H1 (cell line): ENCODE data around the gene IFT25. TPM values are rescaled to one million over a fixed set of nuclear protein-coding genes. Genes with fewer than 3 reads are reported as not detected.

Experiments used
- CTCF ChIA-PET: fragments of 300-600 bp; sonication (Branson Sonifier 250); formaldehyde crosslinking; loops from one replicate; lab custom pipeline; 2021; ENCODE audit not compliant: partially characterized antibody; lab: Charles Lee
- POLR2A ChIA-PET: fragments of 300-600 bp; sonication (Branson Sonifier 250); formaldehyde crosslinking; loops from one replicate; lab custom pipeline; 2021; ENCODE audit warnings: inconsistent platforms; ENCODE audit not compliant: partially characterized antibody; lab: Charles Lee
- DNase-seq, 2 experiments: peaks; one replicate each; pipeline versions ENCODE4 v3.0.0 to v3.0.0-alpha.2; 2010 to 2022; ENCODE audit warnings: low spot score in 2 of 2, low read depth in 1 of 2, mixed read lengths in 1 of 2
- FAIRE-seq: peaks from 2 replicates; lab custom pipeline; 2011; peaks lifted over from hg19 to GRCh38; lab: Jason Lieb, UNC
- H2AFZ ChIP-seq: 2 replicates; pipeline ENCODE4 v1.8.1; 2012; ENCODE audit warnings: low read length, inconsistent platforms
- H2AK5ac ChIP-seq: 2 replicates; pipeline ENCODE4 v1.6.1; 2013; ENCODE audit warnings: low read depth, low read length
- H2BK120ac ChIP-seq: replicated peaks from 2 replicates; pipeline ENCODE3; 2013; ENCODE audit warnings: low read depth, low read length, inconsistent platforms
- H2BK12ac ChIP-seq: 2 replicates; pipeline ENCODE4 v1.6.1; 2013; ENCODE audit warnings: low read depth, low read length
- H2BK15ac ChIP-seq: 2 replicates; pipeline ENCODE4 v1.6.1; 2013; ENCODE audit warnings: low read length
- H2BK20ac ChIP-seq: 2 replicates; pipeline ENCODE4 v1.6.1; 2013; ENCODE audit warnings: low read length
- H2BK5ac ChIP-seq: 2 replicates; pipeline ENCODE4 v1.6.1; 2013; ENCODE audit warnings: low read depth, low read length
- H3K14ac ChIP-seq: 2 replicates; pipeline ENCODE4 v1.6.1; 2013; ENCODE audit warnings: inconsistent platforms; ENCODE audit not compliant: insufficient read length
- H3K18ac ChIP-seq: 2 replicates; pipeline ENCODE4 v1.6.1; 2013; ENCODE audit warnings: low read length; ENCODE audit errors: extremely low read depth
- H3K23ac ChIP-seq: 2 replicates; pipeline ENCODE4 v1.6.1; 2013; ENCODE audit warnings: inconsistent platforms; ENCODE audit not compliant: insufficient read length
- H3K23me2 ChIP-seq: 2 replicates; pipeline ENCODE4 v1.6.1; 2013; ENCODE audit warnings: low read depth, low read length
- H3K27ac ChIP-seq: 2 replicates; pipeline ENCODE4 v1.6.1; 2011; ENCODE audit warnings: low read depth, low read length, inconsistent platforms
- H3K27me3 ChIP-seq, 4 experiments: replicated peaks in 1 of 4; 1 replicate in 1 of 4; 2 replicates in 3 of 4; pipeline versions ENCODE4 v1.6.1 to v1.8.1; 2011 to 2013; ENCODE audit warnings: low read length in 3 of 4, mild to moderate bottlenecking in 3 of 4, inconsistent platforms in 2 of 4, mixed read lengths in 2 of 4, moderate library complexity in 1 of 4; ENCODE audit not compliant: control insufficient read depth in 3 of 4, insufficient read depth in 3 of 4; ENCODE audit errors: extremely low read depth in 1 of 4
- H3K36me3 ChIP-seq, 4 experiments: 2 replicates each; pipeline versions ENCODE4 v1.6.1 to v1.8.1; 2011 to 2013; ENCODE audit warnings: mild to moderate bottlenecking in 4 of 4, low read length in 3 of 4, moderate library complexity in 2 of 4, control low read depth in 1 of 4, inconsistent platforms in 1 of 4; ENCODE audit not compliant: insufficient read depth in 4 of 4, control insufficient read depth in 2 of 4
- H3K4ac ChIP-seq: replicated peaks from 2 replicates; pipeline ENCODE3; 2013; ENCODE audit warnings: low read length, low read depth, mixed read lengths, inconsistent platforms; ENCODE audit not compliant: insufficient read length
- H3K4me1 ChIP-seq, 4 experiments: replicated peaks in 1 of 4; 1 replicate in 1 of 4; 2 replicates in 3 of 4; pipeline versions ENCODE4 v1.6.1 to v1.8.1; 2011 to 2013; ENCODE audit warnings: low read length in 3 of 4, inconsistent platforms in 2 of 4, mixed read lengths in 1 of 4; ENCODE audit not compliant: insufficient read depth in 4 of 4, control insufficient read depth in 3 of 4
- H3K4me2 ChIP-seq, 2 experiments: 2 replicates each; pipeline versions ENCODE4 v1.6.1 to v1.8.1; 2011 to 2013; ENCODE audit warnings: low read depth in 2 of 2, low read length in 2 of 2, control low read depth in 1 of 2, inconsistent platforms in 1 of 2, mild to moderate bottlenecking in 1 of 2; ENCODE audit not compliant: insufficient read depth in 1 of 2
- H3K4me3 ChIP-seq, 4 experiments: fragments of 200-600, 300-600 bp in 1 of 4; sonication (generic), shearing (Covaris generic), sonication (Bioruptor Twin) in 1 of 4; 2 replicates each; pipeline versions ENCODE4 v1.5.1 to v1.8.1; 2011 to 2016; ENCODE audit warnings: low read length in 4 of 4, low read depth in 3 of 4, control low read depth in 2 of 4, inconsistent platforms in 2 of 4, mild to moderate bottlenecking in 2 of 4, mixed read lengths in 1 of 4, moderate library complexity in 1 of 4; ENCODE audit not compliant: insufficient read depth in 2 of 4; ENCODE audit errors: extremely low read depth in 1 of 4
- H3K56ac ChIP-seq: replicated peaks from 2 replicates; pipeline ENCODE3; 2013; ENCODE audit warnings: low read depth, mild to moderate bottlenecking, mixed read lengths, low read length, inconsistent platforms; ENCODE audit not compliant: insufficient read length
- H3K79me1 ChIP-seq: 2 replicates; pipeline ENCODE4 v1.6.1; 2013; ENCODE audit warnings: low read depth, low read length, control low read depth
- H3K79me2 ChIP-seq, 2 experiments: 2 replicates each; pipeline versions ENCODE4 v1.6.1 to v1.8.1; 2012 to 2013; ENCODE audit warnings: low read length in 2 of 2, mild to moderate bottlenecking in 2 of 2, inconsistent platforms in 1 of 2; ENCODE audit not compliant: insufficient read depth in 2 of 2, control insufficient read depth in 1 of 2
- H3K9ac ChIP-seq, 4 experiments: replicated peaks in 1 of 4; 1 replicate in 1 of 4; 2 replicates in 3 of 4; pipeline versions ENCODE4 v1.6.1 to v1.8.1; 2011 to 2013; ENCODE audit warnings: low read depth in 3 of 4, low read length in 3 of 4, control low read depth in 2 of 4, mild to moderate bottlenecking in 2 of 4, moderate library complexity in 2 of 4, inconsistent platforms in 1 of 4; ENCODE audit errors: extremely low read depth in 1 of 4
- H3K9me3 ChIP-seq, 2 experiments: 2 replicates each; pipeline versions ENCODE4 v1.6.1 to v1.8.1; 2012 to 2013; ENCODE audit warnings: mild to moderate bottlenecking in 2 of 2, moderate library complexity in 2 of 2, control low read depth in 1 of 2, inconsistent platforms in 1 of 2, low read depth in 1 of 2, low read length in 1 of 2, mixed read lengths in 1 of 2; ENCODE audit not compliant: insufficient read depth in 2 of 2
- H4K20me1 ChIP-seq, 2 experiments: replicated peaks in 1 of 2; 2 replicates each; pipeline versions ENCODE3 to v1.8.1; 2011 to 2013; ENCODE audit warnings: inconsistent platforms in 2 of 2, low read length in 2 of 2, mild to moderate bottlenecking in 1 of 2; ENCODE audit not compliant: insufficient read depth in 2 of 2, control insufficient read depth in 1 of 2
- H4K5ac ChIP-seq: 2 replicates; pipeline ENCODE4 v1.6.1; 2013; ENCODE audit warnings: low read length, low read depth, mixed read lengths, inconsistent platforms; ENCODE audit not compliant: insufficient read length
- H4K8ac ChIP-seq: 2 replicates; pipeline ENCODE4 v1.8.0; 2013; ENCODE audit warnings: mild to moderate bottlenecking, moderate library complexity, low read length, inconsistent platforms; ENCODE audit not compliant: insufficient read depth; ENCODE audit errors: extremely low read depth
- H4K91ac ChIP-seq: replicated peaks from 2 replicates; pipeline ENCODE3; 2013; ENCODE audit warnings: low read length, mixed read lengths, inconsistent platforms; ENCODE audit not compliant: insufficient read length
- SP2 ChIP-seq: IDR thresholded peaks from 2 replicates; pipeline ENCODE4 v1.6.1; 2012; ENCODE audit warnings: mild to moderate bottlenecking, low read length, inconsistent platforms
- WGBS, 2 experiments: shearing (Covaris generic) in 1 of 2; methylation state at CpG; one replicate each; pipeline versions ENCODE4 v1.1.6 to v1.1.7; 2013 to 2015; ENCODE audit warnings: low lambda C conversion rate in 2 of 2, mixed read lengths in 2 of 2, inconsistent platforms in 1 of 2, low coverage in 1 of 2, missing lambda C conversion rate in 1 of 2; ENCODE audit not compliant: insufficient replicate concordance in 2 of 2, insufficient coverage in 1 of 2, insufficient read length in 1 of 2; ENCODE audit errors: extremely low coverage in 1 of 2, missing lambda C conversion rate in 1 of 2; 5-methylcytosine and 5-hydroxymethylcytosine counted together
- polyA plus RNA-seq, 7 experiments: library from polyadenylated mRNA; depleted of rRNA in 3 of 7; stranded (reverse) in 5 of 7; unstranded in 2 of 7; fragments of >200 nt in 5 of 7; fragments of 200-250 nt in 2 of 7; gene quantifications; 1 replicate in 5 of 7; 2 replicates in 1 of 7; 4 replicates in 1 of 7; pipeline versions ENCODE4 v1.2.1 to v1.2.3, GENCODE V29; 2011 to 2013; ENCODE audit warnings: missing spikeins in 2 of 7, mixed read lengths in 2 of 7
- total RNA-seq: library from RNA; stranded (reverse); fragmentation: NEBNext Ultra II Directional; extraction: Animal tissue kit (Norgen Biotek cat#: 25700); gene quantifications from 2 replicates; pipeline ENCODE4 v1.2.1, GENCODE V29; 2021

IFT25 gene
- total and polyA plus RNA-seq, 2 of the 8 experiments (the other 6 are each of a cell fraction or from before 2014, with no cell fraction given): 15.0 to 36.3 TPM

GRCh38 chr1:53966794-53967193 lies 21.3 kb upstream of the IFT25 start:
- Histone ChIP-seq H2BK12ac (no peak overlapping the region), H3K23me2 (no peaks in the 10 kb centered on the region), H4K20me1 (peaks cover 0 to 2% of the 10 kb centered on the region in 2 experiments), H3K56ac (no peak overlapping the region), H2BK120ac (no peak overlapping the region), H2BK20ac (no peak overlapping the region), H2BK15ac (no peak overlapping the region), H3K27ac (no peak overlapping the region), H3K79me2 (no peaks in the 10 kb centered on the region), H3K4me3 (no peak overlapping the region), H4K8ac (no peak overlapping the region), H3K9ac (no peak overlapping the region), H3K18ac (no peak overlapping the region), H3K79me1 (no peaks in the 10 kb centered on the region; the same call in 1 of the 2 replicates), H3K23ac (no peak overlapping the region), H3K4ac (no peak overlapping the region), H3K27me3 (no peaks in the 10 kb centered on the region), H3K36me3 (peaks cover 16 to 56% (median 28%) of the 10 kb centered on the region in 4 experiments), H4K5ac (no peak overlapping the region), H2AFZ (no peak overlapping the region), H3K4me1 (no peaks in the 10 kb centered on the region; a peak in 2 of 7 replicates), H2BK5ac (no peak overlapping the region), H3K9me3 (no peaks in the 10 kb centered on the region), H2AK5ac (no peak overlapping the region), H4K91ac (no peak overlapping the region), H3K14ac (no peak overlapping the region), H3K4me2 (no peak overlapping the region)
- FAIRE-seq (no peak), DNase-seq (no peak)
- WGBS, 2 experiments: 93% methylated on average over 3 of the region's 3 CpGs; no CpG with 5 or more reads in 1 of the 2 experiments
- CTCF ChIA-PET: interaction anchor here (0.7 to 1.0 kb wide), 2 partner anchors 27 to 88 kb away, joined by 3 read pairs; no protein-coding TSS in a partner anchor
- POLR2A ChIA-PET: interaction anchor here (1.0 kb wide), 1 partner anchor 9 kb away, joined by 3 read pairs; no protein-coding TSS in a partner anchor
- no peak for TF ChIP-seq SP2
